HG02678 (cell line): Measurements from ENCODE around the gene PHF20.
A peak's percentile ranks its signal among the peaks of the same experiment; 100 is the strongest.
"Not testable (repeated sequence)": the region's sequence is repeated elsewhere in the genome, so short reads cannot be mapped to it uniquely, and the experiment has no call there.

Source experiments
- ATAC-seq: cut with Tn5 transposase; IDR thresholded peaks from one replicate; pipeline ENCODE4 v1.9.1; 2021; ENCODE audit warnings: mild to moderate bottlenecking, moderate library complexity; ENCODE audit not compliant: unreplicated experiment

The PHF20 gene

DNA sequence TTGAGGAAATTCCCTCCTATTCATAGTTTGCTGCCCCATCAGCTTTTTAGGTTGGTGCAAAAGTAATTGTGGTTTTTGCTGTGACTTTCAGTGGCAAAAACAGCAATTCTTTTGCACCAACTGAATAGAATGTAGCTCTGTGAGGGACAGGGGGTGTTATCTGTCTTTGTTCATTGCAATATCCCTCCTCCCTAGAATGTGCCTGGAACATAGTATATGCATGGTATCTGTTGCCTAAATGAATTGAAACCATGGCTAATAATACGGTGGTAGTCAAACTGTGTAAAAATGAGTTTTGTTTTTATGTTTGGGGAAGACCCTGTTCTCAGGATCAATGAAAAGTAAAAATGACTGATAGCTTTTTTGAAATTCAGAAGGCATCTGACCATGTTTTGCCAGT is 137.4 kb downstream of the PHF20 start:
- no peak for ATAC-seq

DNA sequence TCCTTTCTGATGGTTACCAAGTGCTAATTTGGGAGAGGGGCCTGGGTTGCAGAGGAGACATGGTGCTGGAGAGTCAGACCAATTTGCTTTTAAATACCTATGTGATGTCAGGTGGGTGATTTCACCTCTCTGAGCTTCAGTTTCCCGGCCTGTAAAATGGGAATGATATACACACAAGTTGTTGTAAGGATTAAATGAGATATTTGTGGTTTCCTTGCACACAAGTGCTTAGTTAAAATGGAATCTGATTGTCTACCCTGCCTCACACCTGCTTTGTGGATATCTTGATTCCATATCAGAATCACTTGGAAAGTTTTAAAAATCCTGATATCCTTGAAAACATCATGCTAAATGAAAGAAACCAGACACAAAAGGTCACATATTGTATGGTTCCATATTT is 138.0 kb downstream of the PHF20 start:
- ATAC-seq = no peak

- ATAC-seq = no peak
These were observed 138.4 kb downstream of the PHF20 start for GRCh38 chr20:35910254-35910653.

GRCh38 chr20:35912881-35913280 is 141.1 kb downstream of the PHF20 start:
- no peak for ATAC-seq

- no peak for ATAC-seq
These were observed 145.3 kb downstream of the PHF20 start for GRCh38 chr20:35917077-35917476.

DNA sequence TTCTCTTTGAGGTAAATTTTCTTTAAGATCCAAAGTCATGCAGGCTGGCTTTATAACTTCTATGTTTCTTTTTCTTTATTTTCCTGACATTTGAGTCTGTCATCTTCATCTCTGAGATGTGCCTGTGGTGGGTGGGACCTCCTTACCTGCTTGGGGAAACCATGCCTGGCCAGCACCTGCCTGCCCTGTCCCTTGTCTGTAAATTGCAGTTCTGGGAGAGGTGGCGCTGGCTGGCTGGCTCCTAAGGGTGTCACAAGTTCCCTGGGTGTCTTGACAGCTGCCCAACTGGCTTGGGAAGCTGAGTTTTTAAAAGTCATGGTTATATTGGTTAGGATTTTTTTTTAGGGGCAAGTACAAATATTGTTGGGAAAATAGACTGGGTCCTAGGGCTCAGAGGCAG is 146.2 kb downstream of the PHF20 start:
- ATAC-seq = no peak

- no peak for ATAC-seq
These were observed 148.7 kb downstream of the PHF20 start for GRCh38 chr20:35920523-35920922.

DNA sequence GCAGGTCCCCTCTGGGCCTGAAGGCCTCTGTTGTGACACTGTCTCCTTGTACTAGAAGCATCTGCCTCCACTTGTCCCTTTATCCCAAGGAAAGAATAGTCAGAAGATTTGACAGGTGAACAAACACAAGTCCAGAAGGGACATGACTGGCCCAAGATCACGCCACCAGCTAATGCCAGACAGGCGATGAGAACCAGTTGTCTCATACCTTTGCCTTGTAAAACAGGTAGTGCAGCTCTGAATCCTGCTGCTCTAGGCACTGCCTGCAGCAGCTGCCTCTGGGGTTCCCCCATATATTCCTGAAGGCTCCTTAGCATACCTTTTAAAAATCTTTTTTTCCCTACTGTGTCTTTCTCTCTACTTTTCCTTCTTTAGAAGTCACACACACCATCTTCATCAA is 157.5 kb downstream of the PHF20 start:
- no peak for ATAC-seq

- no peak for ATAC-seq
These were observed 162.2 kb downstream of the PHF20 start for GRCh38 chr20:35934050-35934449.

- no peak for ATAC-seq
These were observed 167.4 kb downstream of the PHF20 start for GRCh38 chr20:35939264-35939663.

DNA sequence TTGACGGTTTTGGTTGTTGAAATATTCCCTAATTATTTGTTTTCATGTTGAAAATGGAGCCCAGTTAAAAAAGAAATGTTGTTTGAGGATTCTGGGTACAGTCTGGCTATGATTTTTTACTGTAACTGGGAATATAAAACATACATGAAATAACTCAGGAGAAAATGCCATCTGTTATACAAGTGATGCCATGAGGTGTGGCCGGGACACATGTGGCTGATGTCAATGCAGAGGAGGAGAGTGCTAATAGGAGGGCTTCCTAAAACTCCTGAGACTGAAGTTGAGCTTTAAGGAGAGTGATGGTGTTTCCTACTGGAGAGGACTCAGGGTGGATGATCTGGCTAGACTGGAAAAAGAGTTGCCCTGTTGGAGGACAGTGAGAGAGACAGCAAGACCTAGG is 169.8 kb downstream of the PHF20 start:
- ATAC-seq = no peak

- ATAC-seq = no peak
These were observed 170.4 kb downstream of the PHF20 start for GRCh38 chr20:35942243-35942642.

DNA sequence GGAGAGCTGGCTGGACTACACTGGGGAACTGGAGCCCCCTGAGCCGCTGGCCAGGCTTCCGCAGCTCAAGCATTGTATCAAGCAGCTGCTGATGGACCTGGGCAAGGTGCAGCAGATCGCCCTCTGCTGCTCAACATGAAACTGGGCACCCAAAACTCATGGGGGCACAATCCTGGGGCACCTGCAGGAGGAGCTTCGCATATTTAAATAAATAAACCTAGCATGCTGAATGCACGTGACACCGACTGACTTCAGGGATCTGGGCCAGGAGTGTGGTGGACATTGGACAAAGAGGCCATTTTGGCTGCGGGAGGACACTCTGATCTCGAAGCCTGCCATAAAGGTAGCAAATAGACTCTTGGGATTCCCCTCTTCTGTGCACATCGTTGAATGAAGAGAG is 175.7 kb downstream of the PHF20 start:
- ATAC-seq = no peak

- ATAC-seq = no peak
These were observed 176.1 kb downstream of the PHF20 start for GRCh38 chr20:35947907-35948306.

DNA sequence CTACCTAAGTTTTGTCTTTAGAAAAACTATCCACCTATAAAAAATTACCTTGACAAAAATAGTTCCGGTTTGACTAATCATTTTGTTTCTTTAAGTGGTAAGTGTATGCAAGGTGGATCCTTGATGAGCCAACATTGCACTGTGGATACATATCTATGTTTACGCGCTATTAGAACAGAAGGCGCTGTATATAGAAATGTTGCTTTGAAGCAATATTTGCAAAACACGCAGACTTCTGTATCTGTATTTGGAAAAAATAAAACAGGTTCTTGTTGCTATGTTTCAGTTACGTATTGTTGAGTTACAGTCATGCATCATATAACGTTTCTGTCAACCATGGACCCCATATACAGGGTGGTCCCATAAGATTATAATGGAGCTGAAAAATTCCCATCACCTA is 178.3 kb downstream of the PHF20 start:
- no peak for ATAC-seq

DNA sequence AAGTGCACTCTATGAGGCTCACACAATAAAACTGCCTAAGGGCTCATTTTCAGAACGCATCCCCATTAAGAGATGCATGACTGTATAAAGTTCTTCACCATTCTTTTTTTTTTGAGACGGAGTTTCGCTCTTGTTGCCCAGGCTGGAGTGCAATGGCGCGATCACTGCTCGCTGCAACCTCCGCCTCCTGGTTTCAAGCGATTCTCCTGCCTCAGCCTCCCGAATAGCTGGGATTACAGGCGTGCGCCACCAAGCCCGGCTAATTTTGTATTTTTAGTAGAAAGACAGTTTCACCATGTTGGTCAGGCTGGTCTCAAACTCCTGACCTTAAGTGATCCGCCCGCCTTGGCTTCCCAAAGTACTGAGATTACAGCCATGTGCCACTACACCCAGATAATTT is 180.3 kb downstream of the PHF20 start:
- not testable (repeated sequence) for ATAC-seq

GRCh38 chr20:35952480-35953386 is 180.9 kb downstream of the PHF20 start:
- no peak for ATAC-seq

- ATAC-seq = peak; percentile 22
These were observed 181.8 kb downstream of the PHF20 start for GRCh38 chr20:35953387-35954199.

GRCh38 chr20:35954200-35954906 is 182.5 kb downstream of the PHF20 start, which contains the start of gene SCAND1:
SCAND1 (minus strand) TSS chr20:35954502; CDS start chr20:35954284, 218 bp downstream.
- peak; percentile 86 for ATAC-seq

- ATAC-seq = no peak
These were observed 183.1 kb downstream of the PHF20 start for GRCh38 chr20:35954907-35955251.

DNA sequence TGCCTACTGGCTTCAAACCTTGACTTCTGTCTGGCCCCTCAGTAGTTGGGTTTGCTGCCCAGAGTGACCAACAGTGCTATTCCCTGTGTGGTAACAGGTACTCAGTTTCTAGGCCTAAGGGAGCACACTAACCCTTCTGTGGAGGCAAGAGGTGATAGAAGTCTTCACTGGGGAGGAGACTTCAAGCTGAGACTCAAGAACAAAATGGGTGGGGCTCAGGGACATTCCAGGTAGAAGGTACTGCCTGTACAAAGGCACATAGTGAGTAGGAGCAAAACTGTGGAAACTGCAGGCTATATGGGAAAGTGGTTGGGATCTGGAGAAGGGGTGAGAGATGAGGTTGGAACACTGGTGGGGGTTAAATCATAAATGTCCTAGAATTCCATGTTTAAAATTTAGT is 184.8 kb downstream of the PHF20 start:
- no peak for ATAC-seq
